Activated CD8-positive, alpha-beta T cell treated with anti-CD3 and anti-CD28 coated beads for 36 hours (primary cell): Measurements from ENCODE around the gene RAB32. TPM values are rescaled to one million over a fixed set of nuclear protein-coding genes. Genes with fewer than 3 reads are reported as not detected.

Source experiments
- ATAC-seq: fragments of 200-7000 bp; cut with Tn5 transposase; one replicate; pipeline ENCODE4 v1.10.0; 2021; ENCODE audit warnings: mild to moderate bottlenecking, moderate library complexity
- CTCF ChIA-PET: fragments of 350-600 bp; sonication (Branson Sonifier 250); formaldehyde crosslinking; loops from one replicate; lab custom pipeline; 2021; ENCODE audit warnings: antibody characterized with exemption; lab: Charles Lee
- POLR2A ChIA-PET: fragments of 350-600 bp; sonication (Branson Sonifier 250); formaldehyde crosslinking; loops from one replicate; lab custom pipeline; 2021; ENCODE audit warnings: antibody characterized with exemption; lab: Charles Lee
- DNase-seq: peaks from one replicate; pipeline ENCODE4 v3.0.0-alpha.2; 2020
- H3K27ac Mint-ChIP-seq: one replicate; pipeline ENCODE4 v1.8.0; 2021; ENCODE audit warnings: mild to moderate bottlenecking, mixed read lengths
- H3K27me3 Mint-ChIP-seq: one replicate; pipeline ENCODE4 v1.8.0; 2021; ENCODE audit warnings: mixed read lengths
- H3K36me3 Mint-ChIP-seq: one replicate; pipeline ENCODE4 v1.8.0; 2021; ENCODE audit warnings: low read depth, mixed read lengths
- H3K4me1 Mint-ChIP-seq: one replicate; pipeline ENCODE4 v1.8.0; 2021; ENCODE audit warnings: low read depth, mixed read lengths
- H3K4me3 Mint-ChIP-seq: one replicate; pipeline ENCODE4 v1.8.0; 2021; ENCODE audit warnings: mild to moderate bottlenecking, moderate library complexity, mixed read lengths
- H3K9me3 Mint-ChIP-seq: one replicate; pipeline ENCODE4 v1.8.0; 2021; ENCODE audit warnings: mixed read lengths
- intact Hi-C: fragments of 100-400 bp; cut with micrococcal nuclease; formaldehyde crosslinking; loops from one replicate; pipeline ENCODE4 v1.10.0; 2022
- total RNA-seq, 2 experiments: library from RNA; stranded (reverse); gene quantifications; one replicate each; pipeline ENCODE4 v1.2.3, GENCODE V29; 2021
- TF ChIP-seq, protein P1 (sequence below): fragments of 200-600 bp; IDR thresholded peaks from one replicate; pipeline ENCODE4 v1.8.0; 2022; ENCODE audit warnings: antibody characterized with exemption, mild to moderate bottlenecking

Gene RAB32
- total RNA-seq, 2 experiments from 2014 or later, result 0.36 TPM; not detected in 1

DNA sequence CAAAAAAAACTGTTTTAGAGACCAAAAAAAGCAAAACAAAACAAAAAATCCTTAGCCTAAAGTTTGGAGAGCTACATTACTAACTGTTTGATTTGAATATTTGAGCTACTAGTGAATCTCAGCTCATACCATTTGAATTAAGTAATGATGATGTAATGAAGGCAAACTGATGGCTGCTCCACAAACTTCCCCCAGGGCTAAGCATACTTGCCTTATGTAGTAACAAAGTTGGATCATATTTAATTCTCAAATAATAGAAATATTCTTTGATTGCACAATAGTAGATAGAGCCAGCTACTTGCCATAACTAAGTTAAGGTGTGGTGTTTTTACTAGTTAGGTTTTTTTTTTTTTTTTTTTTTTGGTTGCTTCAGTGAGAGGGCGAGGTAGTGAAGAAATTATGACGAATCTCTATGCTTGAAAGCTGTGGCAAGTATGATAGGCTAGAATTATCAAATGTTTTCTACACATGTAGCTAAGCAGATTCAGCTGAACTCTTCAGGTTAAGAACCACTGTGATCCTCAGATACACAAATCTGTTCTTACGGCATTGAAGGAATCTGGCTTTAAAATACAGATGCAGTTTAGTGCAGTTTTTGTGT, 2.9 kb downstream of the RAB32 start:
- Mint-ChIP-seq H3K9me3 (no peaks in the 10 kb centered on the region), H3K27me3 (peaks cover 34% of the 10 kb centered on the region), H3K4me3 (no peak overlapping the region), H3K27ac (no peak overlapping the region), H3K36me3 (no peaks in the 10 kb centered on the region), H3K4me1 (peaks cover 8% of the 10 kb centered on the region)
- POLR2A ChIA-PET, result no interaction called here
- TF ChIP-seq, protein P1, sequence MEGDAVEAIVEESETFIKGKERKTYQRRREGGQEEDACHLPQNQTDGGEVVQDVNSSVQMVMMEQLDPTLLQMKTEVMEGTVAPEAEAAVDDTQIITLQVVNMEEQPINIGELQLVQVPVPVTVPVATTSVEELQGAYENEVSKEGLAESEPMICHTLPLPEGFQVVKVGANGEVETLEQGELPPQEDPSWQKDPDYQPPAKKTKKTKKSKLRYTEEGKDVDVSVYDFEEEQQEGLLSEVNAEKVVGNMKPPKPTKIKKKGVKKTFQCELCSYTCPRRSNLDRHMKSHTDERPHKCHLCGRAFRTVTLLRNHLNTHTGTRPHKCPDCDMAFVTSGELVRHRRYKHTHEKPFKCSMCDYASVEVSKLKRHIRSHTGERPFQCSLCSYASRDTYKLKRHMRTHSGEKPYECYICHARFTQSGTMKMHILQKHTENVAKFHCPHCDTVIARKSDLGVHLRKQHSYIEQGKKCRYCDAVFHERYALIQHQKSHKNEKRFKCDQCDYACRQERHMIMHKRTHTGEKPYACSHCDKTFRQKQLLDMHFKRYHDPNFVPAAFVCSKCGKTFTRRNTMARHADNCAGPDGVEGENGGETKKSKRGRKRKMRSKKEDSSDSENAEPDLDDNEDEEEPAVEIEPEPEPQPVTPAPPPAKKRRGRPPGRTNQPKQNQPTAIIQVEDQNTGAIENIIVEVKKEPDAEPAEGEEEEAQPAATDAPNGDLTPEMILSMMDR, result no peak
- CTCF ChIA-PET, result interaction anchor here (0.6 kb wide), 1 partner anchor 32 kb away, joined by 3 read pairs; no protein-coding TSS in a partner anchor
- ATAC-seq (no peak), DNase-seq (no peak)
- intact Hi-C loops, result loop anchor here (10.0 kb wide), 1 partner anchor 148 kb away; no protein-coding TSS in a partner anchor

DNA sequence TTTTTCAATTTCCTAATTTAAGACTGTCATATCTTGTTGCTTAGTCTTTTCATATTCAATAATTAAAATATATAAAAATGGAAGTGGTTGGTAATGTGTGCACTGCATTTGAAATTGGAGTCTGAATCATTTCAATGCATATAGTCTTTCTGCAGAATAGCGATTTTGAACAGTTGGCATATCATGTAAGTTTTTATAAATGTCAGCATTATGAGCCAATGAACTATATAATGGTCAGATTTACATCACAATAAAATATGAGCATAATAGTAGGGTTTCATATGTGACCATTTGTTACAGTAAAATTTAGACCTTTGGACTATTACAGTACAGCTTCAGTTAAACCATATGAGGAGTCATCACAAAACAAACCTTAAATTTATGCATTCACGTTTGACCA, 4.3 kb downstream of the RAB32 start:
- ChIA-PET POLR2A (no interaction called here), CTCF (no interaction called here)
- Mint-ChIP-seq H3K27ac (no peak overlapping the region), H3K4me1 (peaks cover 8% of the 10 kb centered on the region), H3K9me3 (no peaks in the 10 kb centered on the region), H3K36me3 (no peaks in the 10 kb centered on the region), H3K27me3 (peaks cover 25% of the 10 kb centered on the region), H3K4me3 (no peak overlapping the region)
- ATAC-seq, result no peak
- TF ChIP-seq, protein P1, result no peak
- intact Hi-C loops, result loop anchor here (10.0 kb wide), 1 partner anchor 147 kb away; no protein-coding TSS in a partner anchor
- no peak for DNase-seq

DNA sequence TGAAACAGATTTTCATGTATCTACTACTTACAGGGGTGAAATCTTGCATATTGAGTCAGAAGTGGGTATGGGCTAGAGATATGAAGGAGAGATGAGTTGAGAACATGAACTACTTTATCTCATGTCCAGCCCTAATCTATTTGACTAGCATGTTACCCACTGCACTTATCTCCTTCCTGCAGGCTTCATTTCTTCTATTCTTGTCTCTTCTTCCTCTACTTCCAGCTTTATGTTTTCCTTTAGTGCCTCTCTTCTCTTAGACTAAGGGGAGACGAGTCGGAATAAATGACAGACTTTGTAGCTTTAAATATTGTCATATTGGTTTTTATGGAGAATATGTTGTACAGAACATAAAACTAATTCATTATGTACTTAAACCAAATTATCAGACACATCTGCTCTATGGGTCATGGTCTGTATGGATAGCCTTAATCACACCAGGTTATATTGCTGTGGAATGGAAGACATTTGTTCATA, 5.3 kb downstream of the RAB32 start:
- ChIA-PET POLR2A (no interaction called here), CTCF (no interaction called here)
- no peak for DNase-seq
- Mint-ChIP-seq H3K27me3 (peaks cover 23% of the 10 kb centered on the region), H3K4me1 (peaks cover 8% of the 10 kb centered on the region), H3K36me3 (no peaks in the 10 kb centered on the region), H3K9me3 (no peaks in the 10 kb centered on the region), H3K4me3 (no peak overlapping the region), H3K27ac (no peak overlapping the region)
- ATAC-seq, result no peak
- intact Hi-C loops, result loop anchor here (10.0 kb wide), 1 partner anchor 146 kb away; no protein-coding TSS in a partner anchor
- TF ChIP-seq, protein P1, result no peak

DNA sequence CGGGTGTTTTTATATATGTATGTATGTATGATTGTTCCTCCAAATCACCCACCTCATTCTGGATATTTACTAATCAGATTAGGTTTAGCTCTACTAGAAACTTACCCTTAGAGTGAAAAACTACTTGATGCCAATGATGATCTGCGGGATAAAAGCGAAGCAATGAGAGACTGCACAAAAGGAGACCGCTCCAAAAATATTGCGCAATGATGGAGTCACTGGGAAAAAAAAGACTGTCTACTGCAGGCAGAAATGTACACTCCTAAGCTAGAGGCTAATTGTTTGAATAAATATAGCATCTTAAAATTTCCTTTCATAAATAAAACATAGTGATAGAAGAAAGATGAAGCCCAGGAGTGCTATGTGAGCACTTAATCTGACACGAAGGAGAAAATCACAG, 7.3 kb downstream of the RAB32 start:
- H3K4me1 Mint-ChIP-seq, result no peaks in the 10 kb centered on the region
- intact Hi-C loops, result no loop called here
- CTCF ChIA-PET, result no interaction called here
- no peak for ATAC-seq
- H3K27me3 Mint-ChIP-seq, result peaks cover 7% of the 10 kb centered on the region
- TF ChIP-seq, protein P1, result no peak
- H3K4me3 Mint-ChIP-seq, result no peak overlapping the region
- no peaks in the 10 kb centered on the region for H3K9me3 Mint-ChIP-seq
- H3K27ac Mint-ChIP-seq, result no peak overlapping the region
- H3K36me3 Mint-ChIP-seq, result no peaks in the 10 kb centered on the region
- POLR2A ChIA-PET, result no interaction called here
- DNase-seq, result no peak

DNA sequence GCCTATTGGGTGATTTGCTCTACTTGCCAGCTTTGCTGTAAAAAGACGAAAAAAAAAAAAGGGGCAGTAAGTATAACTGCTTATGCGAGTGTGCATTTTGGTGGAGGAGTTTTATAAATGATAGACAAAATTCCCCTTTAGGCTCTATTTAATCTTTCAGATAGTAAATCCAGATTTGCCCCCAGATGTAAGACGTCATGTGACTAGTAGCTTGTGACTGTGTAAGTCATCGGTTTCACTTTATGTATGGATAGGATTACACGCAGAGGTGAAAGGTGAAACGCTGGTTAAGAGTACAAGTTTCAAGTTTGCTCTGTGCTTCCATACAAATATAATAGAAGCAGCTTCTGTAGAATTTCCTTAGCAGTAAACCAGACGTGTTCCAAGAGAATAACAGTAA, 7.9 kb downstream of the RAB32 start:
- DNase-seq, result no peak
- H3K27ac Mint-ChIP-seq, result no peak overlapping the region
- H3K27me3 Mint-ChIP-seq, result peaks cover 6% of the 10 kb centered on the region
- H3K9me3 Mint-ChIP-seq, result no peaks in the 10 kb centered on the region
- no peak for ATAC-seq
- ChIA-PET CTCF (no interaction called here), POLR2A (no interaction called here)
- no peak overlapping the region for H3K4me3 Mint-ChIP-seq
- no peaks in the 10 kb centered on the region for H3K36me3 Mint-ChIP-seq
- TF ChIP-seq, protein P1, result no peak
- no peaks in the 10 kb centered on the region for H3K4me1 Mint-ChIP-seq
- intact Hi-C loops, result no loop called here
